GM13977 (cell line): ENCODE measurements around the gene PCBP3.
"Not testable (repeated sequence)": the region's sequence is repeated elsewhere in the genome, so short reads cannot be mapped to it uniquely, and the experiment has no call there.

Source experiments
- DNase-seq: peaks from one replicate; pipeline ENCODE4 v3.0.0; 2012; ENCODE audit warnings: low spot score
- in situ Hi-C: fragments of 300-500 bp; cut with MboI; formaldehyde crosslinking; loops from one replicate; pipeline ENCODE4 v1.12.0; 2022; ENCODE audit warnings: low sequenced_read_pairs, low pct_unique_long_range_greater_than_20kb, mixed read lengths, inconsistent platforms; ENCODE audit not compliant: unreplicated experiment
- TF ChIP-seq, protein P1 (sequence below): IDR thresholded peaks from 2 replicates; pipeline ENCODE4 v1.5.1; 2012; ENCODE audit warnings: mild to moderate bottlenecking, control low read depth; ENCODE audit not compliant: insufficient read depth; ENCODE audit errors: extremely low read depth, missing control alignments

The PCBP3 gene

DNA sequence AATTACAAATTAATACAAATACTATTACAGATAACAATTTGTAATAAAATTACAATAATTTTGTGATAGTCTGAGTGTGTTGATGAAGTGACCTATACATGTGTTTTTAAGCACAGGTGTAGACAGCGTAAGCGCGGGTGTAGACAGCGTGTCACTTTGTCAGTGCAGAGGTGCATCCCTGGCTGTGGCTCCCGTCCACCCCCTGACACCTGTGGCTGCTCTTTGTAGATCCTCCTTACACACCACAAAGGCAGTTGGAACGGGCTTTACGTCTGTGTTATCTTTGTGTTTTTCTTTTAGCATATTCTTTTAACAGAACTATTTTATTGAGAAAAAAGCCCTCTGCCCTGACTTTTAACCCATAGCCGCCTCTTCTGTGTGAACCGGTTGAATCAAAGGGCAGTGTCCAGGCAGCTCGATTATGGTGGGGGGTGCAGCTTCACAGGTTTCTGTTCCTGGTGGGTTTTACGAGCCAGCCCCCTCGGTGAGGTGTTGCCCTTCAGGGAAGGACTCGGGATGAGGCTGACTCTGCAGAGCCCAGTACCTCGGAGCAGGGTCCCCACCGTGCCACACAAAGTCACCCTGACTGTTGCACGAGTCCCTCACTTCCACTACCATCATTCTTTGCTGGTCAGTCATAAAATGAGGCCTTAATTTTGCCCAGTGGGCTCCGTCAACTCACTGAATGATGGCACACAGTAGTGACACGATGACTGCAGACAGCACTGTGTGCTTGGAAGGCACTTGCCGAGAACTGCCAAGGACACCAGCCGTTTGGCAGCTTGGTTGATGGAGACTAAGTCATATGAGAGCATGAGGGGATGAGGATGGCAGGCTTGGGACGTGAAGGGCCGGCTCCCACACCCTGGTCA, 251.6 kb downstream of the PCBP3 start:
- in situ Hi-C loops: no loop called here
- no peak for DNase-seq
- TF ChIP-seq, protein P1, sequence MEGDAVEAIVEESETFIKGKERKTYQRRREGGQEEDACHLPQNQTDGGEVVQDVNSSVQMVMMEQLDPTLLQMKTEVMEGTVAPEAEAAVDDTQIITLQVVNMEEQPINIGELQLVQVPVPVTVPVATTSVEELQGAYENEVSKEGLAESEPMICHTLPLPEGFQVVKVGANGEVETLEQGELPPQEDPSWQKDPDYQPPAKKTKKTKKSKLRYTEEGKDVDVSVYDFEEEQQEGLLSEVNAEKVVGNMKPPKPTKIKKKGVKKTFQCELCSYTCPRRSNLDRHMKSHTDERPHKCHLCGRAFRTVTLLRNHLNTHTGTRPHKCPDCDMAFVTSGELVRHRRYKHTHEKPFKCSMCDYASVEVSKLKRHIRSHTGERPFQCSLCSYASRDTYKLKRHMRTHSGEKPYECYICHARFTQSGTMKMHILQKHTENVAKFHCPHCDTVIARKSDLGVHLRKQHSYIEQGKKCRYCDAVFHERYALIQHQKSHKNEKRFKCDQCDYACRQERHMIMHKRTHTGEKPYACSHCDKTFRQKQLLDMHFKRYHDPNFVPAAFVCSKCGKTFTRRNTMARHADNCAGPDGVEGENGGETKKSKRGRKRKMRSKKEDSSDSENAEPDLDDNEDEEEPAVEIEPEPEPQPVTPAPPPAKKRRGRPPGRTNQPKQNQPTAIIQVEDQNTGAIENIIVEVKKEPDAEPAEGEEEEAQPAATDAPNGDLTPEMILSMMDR: no peak

DNA sequence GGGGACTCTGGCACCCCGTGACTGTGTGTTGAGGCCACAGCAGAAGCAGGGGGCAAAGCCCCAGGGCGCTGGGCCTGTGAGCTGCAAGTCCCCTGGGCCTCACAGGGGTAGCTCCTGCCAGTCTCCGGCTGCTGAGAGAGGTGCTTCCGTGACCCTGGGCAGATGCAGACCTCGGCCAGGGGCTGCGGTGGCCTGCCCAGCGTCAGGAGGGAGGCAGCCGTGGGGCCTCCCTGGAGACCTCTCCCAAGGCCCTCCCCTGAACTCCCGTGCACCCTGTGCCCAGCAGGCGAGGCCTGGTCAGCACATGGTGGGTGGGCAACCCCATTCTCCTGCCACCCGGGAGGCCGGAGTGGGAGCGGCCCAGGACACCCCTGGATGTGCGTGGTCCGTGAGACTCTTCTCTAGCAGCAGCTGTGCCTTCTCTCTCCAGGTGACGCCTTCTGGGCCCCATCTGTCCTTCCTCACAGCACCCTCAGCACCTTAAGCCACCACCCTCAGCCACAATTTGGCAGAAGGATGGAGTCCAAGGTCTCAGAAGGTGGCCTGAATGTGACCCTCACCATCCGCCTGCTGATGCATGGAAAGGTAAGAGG, 252.3 kb downstream of the PCBP3 start:
- TF ChIP-seq, protein P1: no peak
- no peak for DNase-seq
- in situ Hi-C loops: no loop called here

DNA sequence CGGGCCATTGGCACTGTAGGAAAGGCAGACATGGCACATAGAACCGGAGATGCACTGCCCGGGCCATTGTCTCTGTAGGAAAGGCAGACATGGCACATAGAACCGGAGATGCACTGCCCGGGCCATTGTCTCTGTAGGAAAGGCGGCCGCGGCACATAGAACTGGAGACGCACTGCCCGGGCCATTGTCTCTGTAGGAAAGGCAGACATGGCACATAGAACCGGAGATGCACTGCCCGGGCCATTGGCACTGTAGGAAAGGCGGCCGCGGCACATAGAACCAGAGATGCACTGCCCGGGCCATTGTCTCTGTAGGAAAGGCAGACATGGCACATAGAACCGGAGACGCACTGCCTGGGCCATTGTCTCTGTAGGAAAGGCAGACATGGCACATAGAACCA, 252.9 kb downstream of the PCBP3 start:
- in situ Hi-C loops, DNase-seq: not testable (repeated sequence)

DNA sequence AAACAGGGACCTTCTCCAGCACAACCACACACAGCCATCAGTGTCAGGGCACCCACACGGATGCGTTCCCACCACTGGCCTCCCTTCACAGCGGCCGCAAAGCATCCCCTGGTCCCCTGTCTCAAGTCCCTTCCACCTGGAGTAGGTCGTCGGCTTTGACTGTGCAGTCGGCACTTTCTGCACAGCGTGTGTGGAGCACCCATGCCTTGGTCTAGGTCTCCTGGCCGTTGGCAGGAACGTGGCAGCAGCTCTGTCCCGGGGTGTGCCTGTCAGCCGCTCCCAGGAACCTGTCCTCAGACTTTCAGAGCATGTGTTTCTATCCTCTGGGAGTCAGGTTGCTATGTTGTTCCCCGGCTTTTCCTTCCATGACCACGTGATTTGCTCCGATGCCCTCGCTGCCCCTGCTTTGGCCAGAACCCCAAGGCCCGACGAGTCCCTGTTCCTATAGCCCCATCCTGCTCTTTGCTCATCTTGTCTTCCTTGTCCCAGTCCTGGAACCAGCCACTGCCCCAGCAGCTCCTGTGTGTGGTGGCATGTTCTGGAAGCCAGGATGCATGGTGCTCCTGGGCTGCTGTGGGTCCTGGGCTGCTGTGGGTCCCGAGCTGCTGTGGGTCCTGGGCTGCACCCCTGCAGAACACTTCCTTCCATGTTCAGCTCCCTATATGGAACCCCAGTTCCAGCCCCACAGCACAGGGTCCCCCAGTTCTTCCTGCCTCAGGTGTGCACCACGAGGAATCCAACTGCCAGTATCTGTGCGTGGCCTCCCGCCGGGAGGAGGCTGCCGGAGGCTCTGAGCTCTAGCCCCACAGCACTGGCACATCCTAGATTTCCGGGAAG, 253.9 kb downstream of the PCBP3 start:
- TF ChIP-seq, protein P1: no peak
- in situ Hi-C loops: no loop called here
- no peak for DNase-seq

DNA sequence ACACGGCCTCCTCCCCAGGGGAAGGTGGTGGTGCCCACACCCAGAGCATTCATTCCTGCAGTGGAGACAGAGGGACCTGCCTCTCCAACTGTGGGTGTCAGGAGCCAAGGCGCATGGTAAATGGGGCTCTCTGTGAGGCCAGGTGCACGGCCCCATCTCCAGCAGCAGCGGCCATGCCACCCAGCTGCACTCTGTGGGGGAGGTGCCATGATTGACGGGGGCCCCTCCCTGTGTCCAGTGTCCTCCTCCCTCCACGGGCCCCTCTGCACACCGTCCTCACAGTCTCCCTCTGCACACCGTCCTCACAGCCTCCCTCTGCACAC, 254.5 kb downstream of the PCBP3 start:
- in situ Hi-C loops: no loop called here
- TF ChIP-seq, protein P1: no peak
- no peak for DNase-seq

DNA sequence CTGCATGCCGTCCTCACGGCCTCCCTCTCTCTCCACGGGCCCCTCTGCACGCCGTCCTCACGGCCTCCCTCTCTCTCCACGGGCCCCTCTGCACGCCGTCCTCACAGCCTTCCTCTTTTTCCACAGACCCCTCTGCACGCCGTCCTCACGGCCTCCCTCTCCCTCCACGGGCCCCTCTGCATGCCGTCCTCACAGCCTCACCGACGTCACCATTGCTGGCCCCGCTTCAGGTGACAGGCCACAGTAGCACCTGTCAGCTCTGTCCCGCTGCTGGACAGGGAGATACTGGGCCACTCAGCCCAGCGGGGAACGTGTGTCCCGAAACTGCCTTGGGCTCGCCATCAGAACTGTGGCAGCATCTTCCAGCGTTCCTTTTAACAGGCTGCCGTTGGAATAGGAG, 255.3 kb downstream of the PCBP3 start:
- TF ChIP-seq, protein P1: no peak
- in situ Hi-C loops: no loop called here
- DNase-seq: no peak
